Thoracic aorta (tissue), 2 donors: ENCODE data around the gene TCEAL8. TPM values are rescaled to one million over a fixed set of nuclear protein-coding genes. Genes with fewer than 3 reads are reported as not detected.

Experiments
- total RNA-seq, 2 donors: library from RNA; depleted of rRNA; stranded (reverse); fragments of >200 nt; gene quantifications; one replicate each; pipeline versions ENCODE4 v1.1.0 to v1.2.3, GENCODE V29; 2016

The TCEAL8 gene
- total RNA-seq, 2 donors from 2014 or later = 58.4 to 59.4 TPM

Other genes starting within 250 kb of the TCEAL8 start
- under 1 TPM in 1 of 2 donors, not detected in 1; 0.92 TPM for gene BEX1, start 191.0 kb downstream of the TCEAL8 start, total RNA-seq
- under 1 TPM; 0.49 to 0.54 TPM for gene NXF3, start 162.0 kb downstream of the TCEAL8 start, total RNA-seq
- 10 to 100 TPM; 28.3 to 29.4 TPM for gene BEX4, start 40.0 kb downstream of the TCEAL8 start, total RNA-seq
- 1 to 10 TPM in 1 of 2 donors, not detected in 1; 1.2 TPM for gene TCEAL5, start 21.6 kb upstream of the TCEAL8 start, total RNA-seq
- 1 to 10 TPM in 1 of 2 donors, not detected in 1; 5.9 TPM for gene BEX2, start 55.8 kb upstream of the TCEAL8 start, total RNA-seq
- gene TCEAL7, start 75.1 kb upstream of the TCEAL8 start, total RNA-seq = 10 to 100 TPM in 1 of 2 donors, 1 to 10 TPM in 1; 2.8 to 12.2 TPM
- gene TCEAL9, start 101.4 kb upstream of the TCEAL8 start, total RNA-seq = 100 to 1,000 TPM in 1 of 2 donors, 10 to 100 TPM in 1; 70.4 to 118 TPM
- 100 to 1,000 TPM; 127 to 136 TPM for gene BEX3, start 121.4 kb upstream of the TCEAL8 start, total RNA-seq